ENCODE results near the gene IL12RB2. TPM values are rescaled to one million over a fixed set of nuclear protein-coding genes. Genes with fewer than 3 reads are reported as not detected.

Gene IL12RB2
- total and polyA plus RNA-seq, 2 donors (not counting 3 experiments of a cell fraction or from before 2014, with no cell fraction given), result 0.42 TPM; not detected in 1

- Histone ChIP-seq H3K27me3 (ENCODE audit: control insufficient read depth in 2 of 2, insufficient read depth in 2 of 2, low read length in 2 of 2) (no peaks in the 10 kb centered on the region), H3K4me1 (ENCODE audit: control insufficient read depth, extremely low read depth, insufficient read depth, low read length) (peaks cover 8% of the 10 kb centered on the region), H3K79me2 (ENCODE audit: control insufficient read depth, insufficient read depth, low read length) (no peaks in the 10 kb centered on the region), H3K9ac (replicated peaks; ENCODE audit: extremely low read depth, insufficient read depth, low read length) (no peak overlapping the region), H3K27ac (ENCODE audit: insufficient read depth, low read depth, low read length) (no peak overlapping the region), H2AFZ (ENCODE audit: low read depth, low read length) (no peak overlapping the region), H3K4me2 (ENCODE audit: insufficient read depth, low read length) (no peak overlapping the region), H3K4me3 (replicated peaks in 1 of 3; ENCODE audit: insufficient read depth in 1 of 3, low read depth in 1 of 3, low read length in 3 of 3) (no peak overlapping the region), H3K36me3 (ENCODE audit: control insufficient read depth in 2 of 2, extremely low read depth in 1 of 2, insufficient read depth in 2 of 2, low read length in 2 of 2) (no peaks in the 10 kb centered on the region), H3K9me3 (replicated peaks; ENCODE audit: control insufficient read depth, insufficient read depth, low read length) (no peaks in the 10 kb centered on the region), H4K20me1 (replicated peaks; ENCODE audit: control insufficient read depth, extremely low read depth, insufficient read depth, low read length) (no peaks in the 10 kb centered on the region), H3K9me1 (replicated peaks; ENCODE audit: control insufficient read depth, extremely low read depth, insufficient read depth, low read length) (no peaks in the 10 kb centered on the region)
- DNase-seq (ENCODE audit: low read depth, low spot score), result no peak
- POLR2A ChIA-PET, result no interaction called here
- no TSS peak for BruUV-seq (replicated peaks)
- FAIRE-seq, result no peak
- dilution Hi-C loops (cut with MboI; ENCODE audit: extremely low pct_ligation_motif_present, low sequenced_read_pairs) (no loop called here), intact Hi-C loops (cut with micrococcal nuclease) (no loop called here)
- CTCF ChIA-PET, result no interaction called here
- TF ChIP-seq MAX (IDR thresholded peaks at IDR 0.05; ENCODE audit: insufficient read depth, insufficient read length) (no peak), POLR2A (IDR thresholded peaks at IDR 0.05; ENCODE audit: low read depth, low read length) (no peak), CTCF (IDR thresholded peaks at IDR 0.05; ENCODE audit: extremely low read depth in 1 of 2, insufficient read depth in 1 of 2, low read depth in 1 of 2, low read length in 2 of 2) (no peak), GATA2 (IDR thresholded peaks at IDR 0.05; ENCODE audit: insufficient read depth, insufficient read length, low read depth, low read length) (no peak), FOS (IDR thresholded peaks at IDR 0.05; ENCODE audit: borderline replicate concordance, insufficient read depth, low read length) (no peak), MYC (IDR thresholded peaks at IDR 0.05; ENCODE audit: low read depth, low read length) (no peak), JUN (IDR thresholded peaks at IDR 0.05; ENCODE audit: borderline replicate concordance, insufficient read depth, insufficient read length, low read depth) (no peak)
Observed at GRCh38 chr1:67437961-67438360, 130.3 kb downstream of the IL12RB2 start.

Measured in endothelial cell of umbilical vein (primary cell).